Epithelial cell of prostate (primary cell): ENCODE results near the gene DEK.
A peak's percentile ranks its signal among the peaks of the same experiment; 100 is the strongest.
"Not testable (repeated sequence)": the region's sequence is repeated elsewhere in the genome, so short reads cannot be mapped to it uniquely, and the experiment has no call there.

Experiments
- DNase-seq: peaks from one replicate; pipeline ENCODE4 v3.0.0-alpha.2; 2011; ENCODE audit warnings: low read depth, low spot score
- H3K27ac ChIP-seq: fragments of 450-650 bp; 2 replicates; pipeline ENCODE4 v1.5.1; 2017; ENCODE audit warnings: mild to moderate bottlenecking

DEK gene

DNA sequence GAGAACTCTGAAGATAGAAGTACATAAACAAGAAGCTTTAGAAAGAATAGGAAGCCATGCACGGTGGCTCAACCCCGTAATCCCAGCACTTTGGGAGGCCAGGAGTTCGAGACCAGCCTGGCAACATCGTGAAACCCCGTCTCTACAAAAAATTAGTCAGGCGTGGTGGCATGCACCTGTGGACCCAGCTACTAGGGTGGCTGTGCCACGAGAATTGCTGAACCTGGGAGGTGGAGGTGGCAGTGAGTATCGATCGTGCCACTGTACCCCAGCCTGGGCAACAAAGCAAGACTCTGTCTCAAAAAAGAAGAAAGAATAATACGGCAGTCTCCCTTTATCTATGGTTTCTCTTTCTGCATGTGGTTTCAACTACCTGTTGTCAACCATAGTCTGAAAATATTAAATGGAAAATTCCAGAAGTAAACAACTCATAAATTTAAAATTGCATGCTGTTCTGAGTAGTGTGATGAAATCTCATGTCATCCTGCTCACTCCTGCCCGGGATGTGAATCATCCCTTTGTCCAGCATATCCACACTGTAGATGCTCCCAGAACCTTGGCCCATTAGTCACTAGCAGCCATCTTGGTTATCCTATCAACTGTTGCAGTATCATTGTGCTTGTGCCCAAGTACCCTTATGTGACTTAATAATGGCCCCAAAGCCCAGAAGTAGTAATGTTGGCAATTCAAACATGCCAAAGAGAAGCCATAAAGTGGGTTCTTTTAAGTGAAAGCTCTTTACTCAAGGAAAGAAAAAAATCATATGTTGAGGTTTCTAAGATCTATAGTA lies 22.1 kb downstream of the DEK start:
- peak; percentile 78 for DNase-seq

GRCh38 chr6:18241208-18242038 lies 22.9 kb downstream of the DEK start:
- DNase-seq = peak; percentile 12
- peak overlapping the region; percentile 95 for H3K27ac ChIP-seq

More for the DNA sequence above, 22.1 kb downstream of the DEK start:
- peak overlapping the region; percentile 95 for H3K27ac ChIP-seq

DNA sequence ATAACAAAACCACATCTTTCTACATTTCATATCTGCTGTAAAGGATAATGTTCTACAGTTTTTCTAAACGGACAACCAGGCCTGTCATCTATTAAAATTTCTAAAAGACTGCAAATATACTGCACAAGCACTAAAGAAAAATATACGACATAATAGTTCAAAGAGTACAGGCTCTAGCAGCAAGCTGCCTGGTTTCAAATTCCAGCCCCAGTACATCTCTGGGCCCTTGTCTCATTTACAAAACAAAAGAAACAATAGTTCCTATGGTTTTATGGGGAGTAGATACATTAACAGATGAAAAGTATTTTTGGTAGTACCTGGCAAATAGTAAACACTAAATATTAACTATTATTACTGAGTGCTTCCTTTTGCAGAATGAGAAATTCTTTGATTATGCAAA lies 24.1 kb downstream of the DEK start:
- no peak for DNase-seq
- no peak overlapping the region for H3K27ac ChIP-seq

GRCh38 chr6:18237167-18237566 lies 27.2 kb downstream of the DEK start:
- no peak for DNase-seq
- peak overlapping the region; percentile 7 for H3K27ac ChIP-seq

GRCh38 chr6:18235524-18235923 lies 28.8 kb downstream of the DEK start:
- no peak overlapping the region for H3K27ac ChIP-seq
- no peak for DNase-seq

DNA sequence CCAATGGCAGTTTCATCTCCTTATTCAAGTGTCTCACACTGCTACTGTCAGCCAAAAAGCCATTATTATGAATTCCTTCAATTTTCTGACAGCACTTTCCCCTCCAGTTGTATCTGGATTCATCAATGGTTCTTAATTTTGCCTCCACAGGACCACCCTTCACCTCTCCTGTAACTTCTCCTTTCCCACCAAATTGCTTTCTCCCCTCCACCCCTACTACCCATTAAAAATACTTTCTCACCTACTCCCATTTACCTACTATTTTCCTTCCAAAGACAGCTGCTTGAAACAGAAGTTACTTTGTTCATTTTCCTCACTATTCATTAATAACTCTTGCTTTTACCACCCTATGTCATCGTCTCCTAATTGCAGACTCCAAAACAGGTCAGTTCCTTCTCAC lies 29.8 kb downstream of the DEK start:
- DNase-seq = no peak
- H3K27ac ChIP-seq = no peak overlapping the region

GRCh38 chr6:18233770-18234169 lies 30.6 kb downstream of the DEK start:
- H3K27ac ChIP-seq, DNase-seq: not testable (repeated sequence)

DNA sequence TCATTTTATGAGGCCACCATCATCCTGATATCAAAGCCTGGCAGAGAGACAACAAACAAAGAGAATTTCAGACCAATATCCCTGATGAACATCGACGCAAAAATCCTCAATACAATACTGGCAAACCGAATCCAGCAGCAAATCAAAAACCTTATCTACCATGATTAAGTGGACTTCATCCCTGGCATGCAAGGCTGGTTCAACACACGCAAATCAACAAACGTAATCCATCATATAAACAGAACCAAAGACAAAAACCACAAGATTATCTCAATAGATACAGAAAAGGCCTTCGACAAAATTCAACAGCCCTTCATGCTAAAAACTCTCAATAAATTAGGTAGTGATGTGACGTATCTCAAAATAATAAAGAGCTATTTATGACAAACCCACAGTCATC lies 32.5 kb downstream of the DEK start:
- not testable (repeated sequence) for H3K27ac ChIP-seq, DNase-seq

DNA sequence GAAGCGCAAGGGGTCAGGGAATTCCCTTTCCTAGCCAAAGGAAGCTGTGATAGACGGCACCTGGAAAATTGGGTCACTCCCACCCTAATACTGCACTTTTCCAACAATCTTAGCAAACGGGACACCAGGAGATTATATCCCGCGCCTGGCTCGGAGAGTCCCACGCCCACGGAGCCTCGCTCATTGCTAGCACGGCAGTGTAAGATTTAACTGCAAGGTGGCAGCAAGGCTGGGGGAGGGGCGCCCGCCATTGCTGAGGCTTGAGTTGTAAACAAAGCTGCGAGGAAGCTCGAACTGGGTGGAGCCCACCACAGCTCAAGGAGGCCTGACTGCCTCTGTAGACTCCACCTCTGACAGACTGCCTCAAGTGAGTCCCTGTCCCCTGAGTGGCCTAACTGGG lies 35.7 kb downstream of the DEK start:
- DNase-seq, H3K27ac ChIP-seq: not testable (repeated sequence)

- not testable (repeated sequence) for DNase-seq, H3K27ac ChIP-seq
Observed at GRCh38 chr6:18227166-18227565, 37.2 kb downstream of the DEK start.

DNA sequence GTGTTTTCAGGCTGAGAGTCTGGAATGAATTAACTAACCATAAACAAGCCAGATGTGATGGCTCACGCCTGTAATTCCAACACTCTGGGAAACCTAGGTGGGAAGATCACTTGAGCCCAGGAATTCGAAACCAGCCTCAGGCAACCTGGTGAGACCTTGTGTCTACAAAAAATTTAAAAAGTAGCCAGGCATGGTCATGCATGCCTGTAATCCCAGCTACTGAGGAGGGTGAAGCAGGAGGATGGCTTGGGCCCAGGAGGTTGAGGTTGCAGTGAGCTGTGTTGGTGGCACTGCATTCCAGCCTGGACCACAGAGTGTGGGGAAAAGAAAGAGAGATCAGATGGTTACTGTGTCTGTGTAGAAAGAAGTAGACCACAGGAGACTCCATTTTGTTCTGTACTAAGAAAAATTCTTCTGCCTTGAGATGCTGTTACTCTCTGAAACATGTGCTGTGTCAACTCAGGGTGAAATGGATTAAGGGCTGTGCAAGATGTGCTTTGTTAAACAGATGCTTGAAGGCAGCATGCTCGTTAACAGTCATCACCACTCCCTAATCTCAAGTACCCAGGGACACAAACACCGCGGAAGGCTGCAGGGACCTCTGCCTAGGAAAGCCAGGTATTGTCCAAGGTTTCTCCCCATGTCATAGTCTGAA lies 37.8 kb downstream of the DEK start:
- DNase-seq, H3K27ac ChIP-seq: not testable (repeated sequence)

GRCh38 chr6:18221288-18221615 lies 43.1 kb downstream of the DEK start:
- no peak overlapping the region for H3K27ac ChIP-seq
- DNase-seq = no peak

DNA sequence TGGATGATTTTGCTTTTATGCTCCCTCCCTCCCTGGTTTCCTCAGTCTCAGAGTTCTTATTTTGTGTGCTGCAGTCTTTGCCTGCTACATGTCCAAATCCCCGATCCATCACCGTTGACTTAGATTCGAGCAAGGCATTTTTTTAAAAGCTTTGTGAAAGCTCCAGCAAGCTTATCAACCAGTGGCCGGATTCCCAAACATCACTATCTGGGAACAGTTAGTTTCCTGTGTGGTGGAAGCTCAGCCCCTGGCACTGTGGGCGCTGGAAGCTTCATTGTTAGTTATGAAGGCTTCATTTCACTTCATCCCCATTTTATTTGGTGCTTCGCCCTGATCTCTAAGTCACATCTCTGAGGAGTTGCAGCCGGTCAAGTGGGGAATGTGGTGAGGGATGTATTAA lies 44.7 kb downstream of the DEK start:
- H3K27ac ChIP-seq = no peak overlapping the region

GRCh38 chr6:18218233-18218632 lies 46.1 kb downstream of the DEK start:
- no peak for DNase-seq
- H3K27ac ChIP-seq = no peak overlapping the region

More for the DNA sequence above, 44.7 kb downstream of the DEK start:
- DNase-seq = no peak

- H3K27ac ChIP-seq = peak overlapping the region; percentile 29
Observed at GRCh38 chr6:18216411-18216810, 47.9 kb downstream of the DEK start.

GRCh38 chr6:18215436-18215835 lies 48.9 kb downstream of the DEK start:
- DNase-seq = no peak
- no peak overlapping the region for H3K27ac ChIP-seq

More at GRCh38 chr6:18216411-18216810, 47.9 kb downstream of the DEK start:
- peak; percentile 1 for DNase-seq

DNA sequence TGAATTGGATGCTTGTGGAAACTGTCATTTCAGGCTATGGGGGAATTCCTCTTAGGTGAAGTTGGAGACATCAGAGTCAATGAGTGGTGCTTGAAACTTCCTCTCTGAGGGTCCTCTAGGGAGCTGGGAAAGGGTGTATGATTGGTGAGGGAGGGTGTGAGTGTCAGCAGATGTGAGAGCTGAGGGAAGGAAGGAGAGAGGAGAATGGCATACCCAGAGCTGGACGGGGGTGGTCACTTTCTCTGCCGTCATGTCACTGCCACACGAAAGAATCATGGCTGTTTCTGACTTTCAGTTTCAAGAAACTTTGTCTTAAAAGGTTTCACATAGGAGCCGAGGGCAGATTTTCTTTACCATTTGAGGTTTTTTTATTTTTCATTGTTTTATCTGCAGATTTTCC lies 50.3 kb downstream of the DEK start:
- no peak overlapping the region for H3K27ac ChIP-seq
- no peak for DNase-seq

GRCh38 chr6:18213439-18213838 lies 50.9 kb downstream of the DEK start:
- no peak overlapping the region for H3K27ac ChIP-seq
- DNase-seq = no peak

DNA sequence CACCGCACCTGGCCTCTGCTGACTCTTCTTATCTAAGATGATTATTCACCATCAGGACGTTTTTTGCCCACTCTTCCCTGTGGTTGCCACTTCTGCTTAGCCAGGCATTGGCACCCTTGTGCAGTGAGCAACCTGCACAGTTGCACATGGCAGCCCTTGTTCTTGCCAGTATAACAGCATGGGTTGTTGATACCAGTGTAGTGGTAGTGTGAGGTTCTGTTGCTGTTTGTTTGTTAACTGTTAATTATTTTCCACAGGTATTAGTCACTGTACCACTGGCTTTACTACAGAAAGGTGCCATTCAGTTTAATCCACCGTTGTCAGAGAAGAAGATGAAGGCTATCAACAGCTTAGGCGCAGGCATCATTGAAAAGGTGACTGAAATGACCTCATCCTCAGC lies 52.1 kb downstream of the DEK start:
- no peak for DNase-seq
- no peak overlapping the region for H3K27ac ChIP-seq

GRCh38 chr6:18211338-18211737 lies 53.0 kb downstream of the DEK start:
- no peak for DNase-seq
- no peak overlapping the region for H3K27ac ChIP-seq

DNA sequence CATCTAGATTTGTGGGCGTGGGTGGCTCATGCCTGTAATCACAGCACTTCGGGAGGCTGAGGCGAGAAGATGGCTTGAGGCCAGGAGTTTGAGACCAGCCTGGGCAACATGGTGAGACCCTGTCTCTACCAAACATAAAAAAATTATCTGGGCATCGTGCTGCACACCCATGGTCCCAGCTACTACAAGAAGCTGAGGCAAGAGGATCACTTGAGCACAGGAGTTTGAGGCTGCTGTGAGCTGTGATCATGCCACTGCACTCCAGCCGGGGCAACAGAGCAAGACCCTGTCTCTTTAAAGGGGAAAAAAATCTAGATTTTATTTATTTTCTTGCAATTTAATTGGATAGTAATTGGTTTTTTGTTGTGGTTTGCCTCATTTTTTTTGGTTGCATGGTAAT lies 53.6 kb downstream of the DEK start:
- no peak overlapping the region for H3K27ac ChIP-seq
- no peak for DNase-seq
